Osteoblast (primary cell): ENCODE data around the gene SMARCD1. TPM values are rescaled to one million over a fixed set of nuclear protein-coding genes. Genes with fewer than 3 reads are reported as not detected.

ENCODE experiments used
- DNase-seq: peaks from one replicate; pipeline ENCODE4 v3.0.0; 2011; ENCODE audit warnings: low spot score, mixed read lengths; ENCODE audit not compliant: insufficient read length; ENCODE audit errors: missing footprints
- H2AFZ ChIP-seq: 2 replicates; pipeline ENCODE4 v1.6.0; 2011; ENCODE audit warnings: mild to moderate bottlenecking, low read length
- H3K27ac ChIP-seq: 2 replicates; pipeline ENCODE4 v1.5.1; 2011; ENCODE audit warnings: mild to moderate bottlenecking, low read depth, low read length, moderate library complexity
- H3K27me3 ChIP-seq: 2 replicates; pipeline ENCODE4 v1.6.0; 2012; ENCODE audit warnings: mild to moderate bottlenecking, control low read depth, inconsistent platforms, low read length, moderate library complexity; ENCODE audit not compliant: insufficient read depth
- H3K36me3 ChIP-seq: 2 replicates; pipeline ENCODE4 v1.5.1; 2011; ENCODE audit warnings: mild to moderate bottlenecking, low read length, control low read depth, moderate library complexity; ENCODE audit not compliant: insufficient read depth
- H3K4me1 ChIP-seq: 2 replicates; pipeline ENCODE4 v1.5.1; 2011; ENCODE audit warnings: mild to moderate bottlenecking, low read length, control low read depth, moderate library complexity; ENCODE audit not compliant: insufficient read depth
- H3K4me2 ChIP-seq: 2 replicates; pipeline ENCODE4 v1.6.0; 2011; ENCODE audit warnings: mild to moderate bottlenecking, low read length; ENCODE audit not compliant: insufficient read depth
- H3K4me3 ChIP-seq: fragments of 200-600 bp; sonication (generic); 3 replicates; pipeline ENCODE4 v1.5.1; 2012; ENCODE audit warnings: mild to moderate bottlenecking, low read length, inconsistent platforms; ENCODE audit not compliant: insufficient read depth
- H3K79me2 ChIP-seq: 2 replicates; pipeline ENCODE4 v1.6.0; 2012; ENCODE audit warnings: mild to moderate bottlenecking, low read length, control low read depth, inconsistent platforms; ENCODE audit not compliant: insufficient read depth
- H3K9me3 ChIP-seq: 2 replicates; pipeline ENCODE4 v1.5.1; 2011; ENCODE audit warnings: low read depth, low read length, control low read depth
- H4K20me1 ChIP-seq: 2 replicates; pipeline ENCODE4 v1.6.0; 2012; ENCODE audit warnings: mild to moderate bottlenecking, low read length, control low read depth; ENCODE audit not compliant: insufficient read depth
- CTCF ChIP-seq: IDR thresholded peaks from 2 replicates; pipeline ENCODE4 v1.5.1; 2011; ENCODE audit warnings: mild to moderate bottlenecking, low read depth, low read length, moderate library complexity; ENCODE audit errors: extremely low read depth
- total RNA-seq: library from RNA; depleted of rRNA; stranded (reverse); fragments of >200 nt; gene quantifications from 2 replicates; pipeline ENCODE4 v1.2.3, GENCODE V29; 2012

SMARCD1 gene
- total RNA-seq, 1 donor = 50.3 TPM

DNA sequence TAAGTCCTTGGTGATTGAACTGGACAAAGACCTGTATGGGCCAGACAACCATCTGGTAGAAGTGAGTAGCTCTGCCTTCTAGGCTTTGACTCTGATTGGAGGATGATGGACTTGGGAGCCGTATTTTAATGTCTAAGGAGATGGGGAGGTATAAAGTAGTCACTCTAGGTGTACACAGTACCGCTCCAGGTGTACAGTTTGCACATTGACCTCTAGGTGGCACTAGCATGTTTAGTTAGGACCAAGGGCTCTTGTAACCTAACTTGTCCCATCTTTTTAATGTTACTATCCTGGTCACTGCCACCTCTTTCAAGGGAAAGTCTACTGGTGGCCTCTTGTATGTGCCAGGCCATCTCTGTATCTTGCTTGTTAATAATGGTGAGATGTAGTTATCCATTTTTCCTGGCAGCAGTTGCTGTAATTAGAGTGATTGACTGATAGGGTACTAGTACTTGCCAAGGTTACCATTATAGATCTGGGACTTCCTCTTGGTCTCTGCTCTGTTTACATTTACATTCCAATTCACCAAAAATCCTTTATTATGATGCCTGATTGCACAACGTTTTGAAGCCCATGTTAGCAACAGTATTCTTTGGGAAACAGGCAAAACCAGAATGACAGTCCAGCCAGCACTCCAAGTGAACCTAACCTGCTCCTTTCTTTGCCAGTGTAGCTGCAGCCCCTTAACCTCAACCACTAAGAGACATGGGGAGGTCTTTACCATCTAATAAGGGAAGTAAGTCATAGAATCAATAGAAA is 3.6 kb downstream of the SMARCD1 start:
- Histone ChIP-seq H2AFZ (no peak overlapping the region), H3K36me3 (peaks cover 57% of the 10 kb centered on the region), H3K9me3 (no peaks in the 10 kb centered on the region), H3K27me3 (no peaks in the 10 kb centered on the region), H3K4me3 (no peak overlapping the region), H3K27ac (peak overlapping the region; percentile 36), H3K4me2 (peak overlapping the region; percentile 38), H4K20me1 (peaks cover 13% of the 10 kb centered on the region), H3K79me2 (peaks cover 20% of the 10 kb centered on the region), H3K4me1 (peaks cover 26% of the 10 kb centered on the region)
- DNase-seq = no peak
- TF ChIP-seq CTCF = peak; percentile 75

- Histone ChIP-seq H3K27me3 (no peaks in the 10 kb centered on the region), H3K9me3 (no peaks in the 10 kb centered on the region), H4K20me1 (peaks cover 13% of the 10 kb centered on the region), H3K4me3 (no peak overlapping the region), H3K27ac (no peak overlapping the region), H3K36me3 (peaks cover 67% of the 10 kb centered on the region), H3K4me2 (no peak overlapping the region), H2AFZ (no peak overlapping the region), H3K4me1 (peaks cover 24% of the 10 kb centered on the region), H3K79me2 (peaks cover 15% of the 10 kb centered on the region)
- DNase-seq = no peak
- TF ChIP-seq CTCF = no peak
Observed at GRCh38 chr12:50089730-50090129, 4.6 kb downstream of the SMARCD1 start.

DNA sequence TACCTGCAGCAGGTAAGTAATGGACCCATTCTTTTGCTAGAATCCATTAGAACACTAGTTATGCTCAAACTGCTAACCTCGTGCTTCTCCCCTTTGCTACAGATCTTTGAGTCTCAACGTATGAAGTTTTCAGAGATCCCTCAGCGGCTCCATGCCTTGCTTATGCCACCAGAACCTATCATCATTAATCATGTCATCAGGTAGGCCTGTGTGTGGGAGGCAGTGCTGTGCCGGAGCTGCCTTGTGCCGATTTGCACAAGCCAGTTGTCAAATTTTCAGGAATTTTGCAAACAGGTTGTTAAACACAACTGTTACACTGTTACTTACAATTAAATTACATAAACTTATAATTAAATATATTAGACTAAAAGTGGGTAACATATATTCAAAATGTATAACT is 5.2 kb downstream of the SMARCD1 start:
- DNase-seq = no peak
- no peaks in the 10 kb centered on the region for H3K9me3 ChIP-seq
- H2AFZ ChIP-seq = no peak overlapping the region
- no peak for TF ChIP-seq CTCF
- peaks cover 72% of the 10 kb centered on the region for H3K36me3 ChIP-seq
- H4K20me1 ChIP-seq = peaks cover 13% of the 10 kb centered on the region
- H3K27ac ChIP-seq = no peak overlapping the region
- peaks cover 22% of the 10 kb centered on the region for H3K4me1 ChIP-seq
- H3K79me2 ChIP-seq = peaks cover 12% of the 10 kb centered on the region
- no peaks in the 10 kb centered on the region for H3K27me3 ChIP-seq
- H3K4me2 ChIP-seq = no peak overlapping the region
- no peak overlapping the region for H3K4me3 ChIP-seq

- no peaks in the 10 kb centered on the region for H3K27me3 ChIP-seq
- no peak for DNase-seq
- peaks cover 3% of the 10 kb centered on the region for H4K20me1 ChIP-seq
- H3K9me3 ChIP-seq = no peaks in the 10 kb centered on the region
- H3K27ac ChIP-seq = no peak overlapping the region
- H3K4me1 ChIP-seq = peaks cover 10% of the 10 kb centered on the region
- H3K79me2 ChIP-seq = no peaks in the 10 kb centered on the region
- no peak overlapping the region for H2AFZ ChIP-seq
- no peak overlapping the region for H3K4me2 ChIP-seq
- no peak for TF ChIP-seq CTCF
- H3K4me3 ChIP-seq = no peak overlapping the region
- H3K36me3 ChIP-seq = peaks cover 64% of the 10 kb centered on the region
Observed at GRCh38 chr12:50097952-50098351, 12.8 kb downstream of the SMARCD1 start.
